PC-9 (cell line): ENCODE results near the gene LEPROT. TPM values are rescaled to one million over a fixed set of nuclear protein-coding genes. Genes with fewer than 3 reads are reported as not detected.
A peak's percentile ranks its signal among the peaks of the same experiment; 100 is the strongest.

Experiments used
- BruUV-seq: library from RNA; stranded (reverse); fragments of 400-500 nt; replicated peaks from 2 replicates; lab custom pipeline; 2021; lab: Mats Ljungman, UMichigan
- CTCF ChIA-PET: fragments of 300-600 bp; sonication (Branson Sonifier 250); formaldehyde crosslinking; loops from one replicate; lab custom pipeline; 2022; ENCODE audit warnings: antibody characterized with exemption; lab: Charles Lee
- POLR2A ChIA-PET: fragments of 300-600 bp; sonication (Branson Sonifier 250); formaldehyde crosslinking; loops from one replicate; lab custom pipeline; 2022; ENCODE audit warnings: antibody characterized with exemption; ENCODE audit not compliant: unreplicated experiment; lab: Charles Lee
- DNase-seq, 2 experiments: peaks; one replicate each; pipeline versions ENCODE4 v3.0.0 to v3.0.0-alpha.2; 2015 to 2022; ENCODE audit warnings: mixed read lengths in 1 of 2
- H2AFZ ChIP-seq: fragments of 200-600 bp; sonication (generic); 2 replicates; pipeline ENCODE4 v1.8.1; 2017; ENCODE audit warnings: antibody characterized with exemption
- H3F3A ChIP-seq: fragments of 200-600 bp; sonication (generic); 2 replicates; pipeline ENCODE4 v1.8.1; 2017; ENCODE audit warnings: antibody characterized with exemption, mild to moderate bottlenecking, low read depth; ENCODE audit not compliant: insufficient read depth
- H3K27ac ChIP-seq: fragments of 200-600 bp; sonication (generic); 2 replicates; pipeline ENCODE4 v1.6.1; 2016; ENCODE audit warnings: mixed run types
- H3K27me3 ChIP-seq: fragments of 200-600 bp; sonication (generic); 2 replicates; pipeline ENCODE4 v1.6.1; 2016; ENCODE audit warnings: low read depth, mixed run types; ENCODE audit not compliant: insufficient read depth
- H3K36me3 ChIP-seq: fragments of 200-600 bp; sonication (generic); 2 replicates; pipeline ENCODE4 v1.6.1; 2016; ENCODE audit warnings: low read depth, mixed run types
- H3K4me1 ChIP-seq: fragments of 200-600 bp; sonication (generic); replicated peaks from 2 replicates; pipeline ENCODE4 v1.6.1; 2016; ENCODE audit warnings: mixed run types; ENCODE audit not compliant: insufficient read depth
- H3K4me2 ChIP-seq: fragments of 200-600 bp; sonication (generic); 2 replicates; pipeline ENCODE4 v1.6.1; 2017; ENCODE audit warnings: mixed run types
- H3K4me3 ChIP-seq: fragments of 200-600 bp; sonication (generic); 2 replicates; pipeline ENCODE4 v1.6.1; 2016; ENCODE audit warnings: mixed run types
- H3K79me2 ChIP-seq: fragments of 200-600 bp; sonication (generic); 2 replicates; pipeline ENCODE4 v1.6.1; 2017; ENCODE audit warnings: low read depth, mixed run types
- H3K9me2 ChIP-seq: fragments of 200-600 bp; sonication (generic); 2 replicates; pipeline ENCODE4 v1.8.1; 2017; ENCODE audit warnings: mild to moderate bottlenecking; ENCODE audit not compliant: insufficient read depth
- H3K9me3 ChIP-seq: fragments of 200-600 bp; sonication (generic); 2 replicates; pipeline ENCODE4 v1.8.1; 2016; ENCODE audit warnings: low read depth; ENCODE audit not compliant: insufficient read depth
- H4K20me1 ChIP-seq: fragments of 200-600 bp; sonication (generic); 2 replicates; pipeline ENCODE4 v1.8.1; 2017; ENCODE audit not compliant: insufficient read depth
- CTCF ChIP-seq: fragments of 200-600 bp; sonication (generic); conservative IDR thresholded peaks from 2 replicates; pipeline ENCODE4 v1.6.1; 2017; ENCODE audit warnings: mixed run types, antibody characterized with exemption, mild to moderate bottlenecking, moderate library complexity
- EZH2 ChIP-seq: fragments of 200-600 bp; sonication (generic); IDR thresholded peaks from 2 replicates; pipeline ENCODE4 v1.8.0; 2017; ENCODE audit warnings: antibody characterized with exemption, low read depth
- intact Hi-C: fragments of 100-400 bp; cut with micrococcal nuclease; formaldehyde crosslinking; loops from one replicate; pipeline ENCODE4 v1.10.0; 2022; ENCODE audit not compliant: unreplicated experiment
- total RNA-seq: library from RNA; stranded (reverse); gene quantifications from 2 replicates; pipeline ENCODE4 v1.2.3, GENCODE V29; 2021

Gene LEPROT
- total RNA-seq, 1 experiment from 2014 or later: 113 TPM

GRCh38 chr1:65423884-65424572, 3.6 kb downstream of the LEPROT start:
- intact Hi-C loops: loop anchor here (1.0 to 5.0 kb wide), 7 partner anchors 43 to 1082 kb away; partner anchors contain the start of gene DNAJC6
- BruUV-seq: no TSS peak
- H4K20me1 ChIP-seq: no peaks in the 10 kb centered on the region
- no peaks in the 10 kb centered on the region for H3K27me3 ChIP-seq
- H2AFZ ChIP-seq: no peak overlapping the region
- peaks cover 54% of the 10 kb centered on the region for H3K4me1 ChIP-seq
- H3K4me3 ChIP-seq: peak overlapping the region; percentile 21; the same call in 1 of the 2 replicates
- CTCF ChIA-PET: interaction anchor here (0.9 to 1.3 kb wide), 2 partner anchors 11 to 35 kb away, joined by 3 to 5 read pairs; no protein-coding TSS in a partner anchor
- peaks cover 35% of the 10 kb centered on the region for H3F3A ChIP-seq
- peak overlapping the region; percentile 90 for H3K27ac ChIP-seq
- H3K9me2 ChIP-seq: no peaks in the 10 kb centered on the region
- peaks cover 55% of the 10 kb centered on the region for H3K79me2 ChIP-seq
- H3K9me3 ChIP-seq: no peaks in the 10 kb centered on the region
- DNase-seq: peak; percentile 32 to 91
- peak overlapping the region; percentile 85 for H3K4me2 ChIP-seq
- peaks cover 28% of the 10 kb centered on the region for H3K36me3 ChIP-seq
- TF ChIP-seq EZH2 (no peak), CTCF (no peak)
- POLR2A ChIA-PET: interaction anchor here (0.6 to 0.7 kb wide), 5 partner anchors 10 to 151 kb away, joined by 4 to 27 read pairs (median 6); no protein-coding TSS in a partner anchor

GRCh38 chr1:65424573-65424889, 4.1 kb downstream of the LEPROT start:
- intact Hi-C loops: loop anchor here (1.0 to 5.0 kb wide), 7 partner anchors 42 to 1082 kb away; partner anchors contain the start of gene DNAJC6
- no peaks in the 10 kb centered on the region for H3K9me3 ChIP-seq
- ChIA-PET CTCF (interaction anchor here (1.3 kb wide), 1 partner anchor 35 kb away, joined by 3 read pairs; no protein-coding TSS in a partner anchor), POLR2A (no interaction called here)
- TF ChIP-seq CTCF (no peak), EZH2 (no peak)
- H3F3A ChIP-seq: peaks cover 35% of the 10 kb centered on the region
- no TSS peak for BruUV-seq
- H3K4me3 ChIP-seq: peak overlapping the region; percentile 21; the same call in 1 of the 2 replicates
- peak overlapping the region; percentile 90 for H3K27ac ChIP-seq
- peaks cover 55% of the 10 kb centered on the region for H3K79me2 ChIP-seq
- H3K4me1 ChIP-seq: peaks cover 54% of the 10 kb centered on the region
- H3K36me3 ChIP-seq: peaks cover 28% of the 10 kb centered on the region
- no peaks in the 10 kb centered on the region for H3K27me3 ChIP-seq
- DNase-seq: no peak
- H3K9me2 ChIP-seq: no peaks in the 10 kb centered on the region
- H4K20me1 ChIP-seq: no peaks in the 10 kb centered on the region
- peak overlapping the region; percentile 85 for H3K4me2 ChIP-seq
- H2AFZ ChIP-seq: no peak overlapping the region

- peaks cover 55% of the 10 kb centered on the region for H3K79me2 ChIP-seq
- ChIA-PET POLR2A (interaction anchor here (0.5 kb wide), 1 partner anchor 1902 kb away, joined by 3 read pairs; the partner anchor contains the start of gene EFCAB7), CTCF (no interaction called here)
- intact Hi-C loops: loop anchor here (1.0 to 2.0 kb wide), 4 partner anchors 9 to 358 kb away; no protein-coding TSS in a partner anchor
- H3K27ac ChIP-seq: peak overlapping the region; percentile 90
- DNase-seq: no peak
- TSS peak; percentile 48 for BruUV-seq
- peaks cover 28% of the 10 kb centered on the region for H3K36me3 ChIP-seq
- H3K4me2 ChIP-seq: peak overlapping the region; percentile 85
- H3K4me3 ChIP-seq: no peak overlapping the region
- no peaks in the 10 kb centered on the region for H3K27me3 ChIP-seq
- peaks cover 58% of the 10 kb centered on the region for H3K4me1 ChIP-seq
- H2AFZ ChIP-seq: no peak overlapping the region
- no peaks in the 10 kb centered on the region for H3K9me3 ChIP-seq
- no peaks in the 10 kb centered on the region for H3K9me2 ChIP-seq
- TF ChIP-seq EZH2: no peak
- TF ChIP-seq CTCF: no peak
- H4K20me1 ChIP-seq: no peaks in the 10 kb centered on the region
- peaks cover 36% of the 10 kb centered on the region for H3F3A ChIP-seq
Observed at GRCh38 chr1:65425006-65425405, 4.5 kb downstream of the LEPROT start.
